D721Med (cell line): ENCODE data around the gene SIK3.
"Not testable (repeated sequence)": the region's sequence is repeated elsewhere in the genome, so short reads cannot be mapped to it uniquely, and the experiment has no call there.

Source experiments
- DNase-seq: peaks from one replicate; pipeline ENCODE4 v3.0.0; 2011; ENCODE audit warnings: low spot score; ENCODE audit not compliant: insufficient read length
- FAIRE-seq: peaks from 2 replicates; lab custom pipeline; 2011; peaks lifted over from hg19 to GRCh38; lab: Jason Lieb, UNC
- CTCF ChIP-seq: IDR thresholded peaks from 2 replicates; pipeline ENCODE4 v1.5.1; 2012; ENCODE audit warnings: mild to moderate bottlenecking, control low read depth; ENCODE audit not compliant: insufficient read depth; ENCODE audit errors: missing control alignments

SIK3 gene

GRCh38 chr11:117134431-117134830 is 36.2 kb upstream of the SIK3 start:
- no peak for TF ChIP-seq CTCF
- FAIRE-seq (no peak), DNase-seq (no peak)

DNA sequence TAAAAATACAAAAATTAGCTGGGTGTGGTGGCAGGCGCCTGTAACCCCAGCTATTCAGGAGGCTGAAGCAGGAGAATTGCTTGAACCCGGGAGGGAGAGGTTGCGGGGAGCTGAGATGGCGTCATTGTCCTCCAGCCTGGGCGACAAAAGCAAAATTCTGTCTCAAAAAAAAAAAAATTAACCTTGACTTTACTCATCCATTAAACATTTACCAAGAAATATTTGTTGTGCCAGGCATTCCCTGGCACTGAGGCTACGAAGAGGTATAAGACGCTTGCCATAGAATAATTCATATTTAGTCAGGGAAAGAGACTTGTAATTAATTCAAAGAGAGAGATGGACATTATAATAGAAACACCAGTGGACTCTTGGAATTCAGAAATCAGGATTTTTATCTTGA is 32.7 kb upstream of the SIK3 start:
- FAIRE-seq (no peak), DNase-seq (no peak)
- TF ChIP-seq CTCF: no peak

- FAIRE-seq, DNase-seq: not testable (repeated sequence)
Observed at GRCh38 chr11:117130396-117130795, 32.2 kb upstream of the SIK3 start.

- TF ChIP-seq CTCF: no peak
- no peak for FAIRE-seq
- DNase-seq: no peak
Observed at GRCh38 chr11:117128289-117128688, 30.1 kb upstream of the SIK3 start.

GRCh38 chr11:117127171-117127901 is 29.1 kb upstream of the SIK3 start:
- DNase-seq (no peak), FAIRE-seq (no peak)
- no peak for TF ChIP-seq CTCF

DNA sequence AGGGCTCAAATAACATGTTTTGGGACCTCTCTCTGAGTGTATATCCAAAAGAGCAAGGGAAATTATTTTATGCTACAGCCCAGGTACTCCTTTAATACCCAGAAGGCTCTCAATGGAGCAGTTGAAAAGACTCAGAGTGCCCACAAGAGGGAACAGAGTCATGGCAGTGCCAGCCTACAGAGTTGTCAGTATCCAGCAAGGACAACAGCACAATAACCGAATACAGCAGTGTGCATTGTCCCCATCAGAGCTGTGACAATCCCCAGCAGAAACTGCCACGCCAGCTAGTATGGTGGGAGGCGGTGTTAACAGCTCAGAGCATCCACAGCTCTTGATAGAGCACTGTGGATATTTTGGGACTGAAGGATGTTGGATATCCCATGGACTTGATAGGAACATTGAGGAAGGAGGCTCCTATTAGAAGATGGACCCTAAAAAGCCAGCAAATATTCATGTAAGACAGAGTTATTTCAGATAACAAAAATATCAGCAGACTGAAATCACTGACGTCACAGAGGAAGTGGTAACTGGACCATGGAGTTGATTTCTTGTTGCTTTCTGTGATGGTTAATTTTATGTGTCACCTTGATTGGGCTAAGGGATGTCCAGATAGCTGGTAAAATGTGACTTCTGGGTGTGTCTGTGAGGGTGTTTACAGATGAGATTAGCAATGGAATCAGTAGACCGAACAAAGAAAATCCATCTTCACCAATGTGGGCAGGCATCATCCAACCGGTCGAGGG is 28.2 kb upstream of the SIK3 start:
- no peak for DNase-seq
- no peak for TF ChIP-seq CTCF
- FAIRE-seq: no peak

DNA sequence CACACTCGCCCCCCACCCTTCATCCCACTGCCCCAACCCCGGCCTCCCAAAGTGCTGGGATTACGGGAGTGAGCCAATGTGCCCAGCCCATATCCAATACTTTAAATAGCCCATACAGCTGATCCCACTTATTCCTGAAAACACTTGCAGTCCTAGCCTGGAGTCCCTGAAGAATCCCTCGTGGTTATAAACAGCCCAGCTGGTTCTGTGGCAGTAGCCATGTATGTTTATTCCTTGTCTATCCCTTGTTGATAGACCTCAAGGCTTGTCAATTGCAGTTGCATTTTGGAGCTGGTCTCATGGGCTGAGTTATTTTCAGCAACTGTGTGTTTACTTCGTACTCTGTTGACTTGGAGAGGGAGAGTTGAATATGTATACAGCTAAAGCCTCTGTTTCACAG is 24.3 kb upstream of the SIK3 start:
- FAIRE-seq: no peak
- no peak for DNase-seq
- TF ChIP-seq CTCF: no peak
